DOHH2 (cell line): ENCODE measurements around the gene GAR1.

Experiments
- H3F3A ChIP-seq: fragments of 200-600 bp; sonication (generic), shearing (Covaris generic); 2 replicates; pipeline ENCODE4 v1.6.0; 2016; ENCODE audit warnings: antibody characterized with exemption, mild to moderate bottlenecking; ENCODE audit not compliant: control insufficient read depth, insufficient read depth
- H3K27ac ChIP-seq: fragments of 200-600 bp; sonication (generic); 2 replicates; pipeline ENCODE4 v1.5.1; 2014; ENCODE audit warnings: low read depth, mild to moderate bottlenecking, low read length, moderate library complexity
- H3K27me3 ChIP-seq: fragments of 200-600 bp; sonication (generic); 2 replicates; pipeline ENCODE4 v1.6.1; 2014; ENCODE audit warnings: mild to moderate bottlenecking, low read length, mixed read lengths; ENCODE audit not compliant: control insufficient read depth
- H3K36me3 ChIP-seq: fragments of 200-600 bp; sonication (generic); 2 replicates; pipeline ENCODE4 v1.6.1; 2014; ENCODE audit warnings: mild to moderate bottlenecking, low read length, moderate library complexity, mixed read lengths; ENCODE audit not compliant: control insufficient read depth
- H3K4me1 ChIP-seq: fragments of 200-600 bp; sonication (generic); 2 replicates; pipeline ENCODE4 v1.6.1; 2014; ENCODE audit warnings: mild to moderate bottlenecking, low read length, mixed read lengths; ENCODE audit not compliant: control insufficient read depth
- H3K4me2 ChIP-seq: fragments of 200-600 bp; sonication (generic); 2 replicates; pipeline ENCODE4 v1.6.0; 2014; ENCODE audit warnings: mild to moderate bottlenecking, low read length, moderate library complexity
- H3K4me3 ChIP-seq: fragments of 200-600 bp; sonication (generic); 2 replicates; pipeline ENCODE4 v1.5.1; 2014; ENCODE audit warnings: mild to moderate bottlenecking, low read length, mixed read lengths
- H3K79me2 ChIP-seq: fragments of 200-600 bp; sonication (generic); 2 replicates; pipeline ENCODE4 v1.6.1; 2014; ENCODE audit warnings: mild to moderate bottlenecking, low read length, mixed read lengths; ENCODE audit not compliant: control insufficient read depth
- H3K9me2 ChIP-seq: fragments of 200-600 bp; sonication (generic); replicated peaks from 2 replicates; pipeline ENCODE4 v1.6.1; 2014; ENCODE audit warnings: mild to moderate bottlenecking, low read length, mixed read lengths; ENCODE audit not compliant: control insufficient read depth
- H3K9me3 ChIP-seq: fragments of 200-600 bp; sonication (generic); 2 replicates; pipeline ENCODE4 v1.6.1; 2014; ENCODE audit warnings: antibody characterized with exemption, low read length, mixed read lengths; ENCODE audit not compliant: control insufficient read depth, insufficient read depth
- H4K20me1 ChIP-seq: fragments of 200-600 bp; sonication (generic); 2 replicates; pipeline ENCODE4 v1.6.0; 2014; ENCODE audit warnings: low read depth, mild to moderate bottlenecking, antibody characterized with exemption, low read length, moderate library complexity; ENCODE audit not compliant: control insufficient read depth, insufficient read depth
- EZH2phosphoT487 ChIP-seq: fragments of 200-600 bp; sonication (generic); IDR thresholded peaks from 2 replicates; pipeline ENCODE4 v1.6.1; 2017; ENCODE audit warnings: borderline replicate concordance, mild to moderate bottlenecking, antibody characterized with exemption, low read length, moderate library complexity, mixed read lengths
- TF ChIP-seq, protein P1 (sequence below): fragments of 200-600 bp; sonication (generic); IDR thresholded peaks from one replicate; pipeline ENCODE4 v1.5.1; 2014; ENCODE audit warnings: antibody characterized with exemption, mild to moderate bottlenecking, low read depth, low read length; ENCODE audit not compliant: poor library complexity, severe bottlenecking

GAR1 gene

DNA sequence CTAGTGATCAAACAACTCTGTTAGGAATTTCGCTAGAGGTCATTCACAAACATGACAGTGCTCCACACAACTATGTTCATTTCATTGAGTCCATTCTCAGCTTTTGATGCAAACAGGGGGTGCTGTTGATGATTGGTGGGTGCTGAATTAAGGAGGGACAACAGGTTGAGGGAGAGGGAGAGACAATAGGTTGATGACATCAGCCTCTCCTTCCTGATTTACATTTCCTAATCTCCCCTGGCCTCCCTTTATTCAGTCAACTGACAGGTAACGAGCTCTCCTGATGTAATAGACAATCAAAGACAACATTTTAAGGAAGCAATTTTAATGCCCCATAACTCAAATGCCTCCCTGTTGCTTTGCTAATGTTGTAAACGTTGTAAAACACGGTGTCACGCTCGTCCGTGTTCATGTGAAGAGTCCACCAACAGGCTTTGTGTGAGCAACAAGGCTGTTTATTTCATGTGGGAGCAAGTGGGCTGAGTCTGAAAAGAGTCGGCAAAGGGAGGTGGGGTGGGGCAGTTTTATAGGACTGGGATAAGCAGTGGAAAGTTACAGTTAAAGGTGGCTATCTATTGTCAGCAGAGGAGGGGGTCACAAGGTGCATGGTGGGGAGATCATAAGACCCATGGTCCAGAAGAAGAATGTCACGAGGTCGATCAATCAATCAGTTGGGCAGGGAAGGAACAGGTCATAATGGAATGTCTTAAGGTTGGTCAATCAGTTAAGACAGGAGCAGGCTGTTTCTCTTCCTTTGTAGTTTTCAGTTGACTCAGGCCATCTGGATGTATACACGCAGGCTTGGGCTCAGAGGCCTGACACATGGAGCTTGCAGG is 4.8 kb upstream of the GAR1 start:
- no peaks in the 10 kb centered on the region for H3K27me3 ChIP-seq
- no peak overlapping the region for H3K27ac ChIP-seq
- H3K9me2 ChIP-seq, result no peaks in the 10 kb centered on the region
- peaks cover under 1% of the 10 kb centered on the region; the same call in 1 of the 2 replicates for H3K36me3 ChIP-seq
- no peak for TF ChIP-seq EZH2phosphoT487
- TF ChIP-seq, protein P1, sequence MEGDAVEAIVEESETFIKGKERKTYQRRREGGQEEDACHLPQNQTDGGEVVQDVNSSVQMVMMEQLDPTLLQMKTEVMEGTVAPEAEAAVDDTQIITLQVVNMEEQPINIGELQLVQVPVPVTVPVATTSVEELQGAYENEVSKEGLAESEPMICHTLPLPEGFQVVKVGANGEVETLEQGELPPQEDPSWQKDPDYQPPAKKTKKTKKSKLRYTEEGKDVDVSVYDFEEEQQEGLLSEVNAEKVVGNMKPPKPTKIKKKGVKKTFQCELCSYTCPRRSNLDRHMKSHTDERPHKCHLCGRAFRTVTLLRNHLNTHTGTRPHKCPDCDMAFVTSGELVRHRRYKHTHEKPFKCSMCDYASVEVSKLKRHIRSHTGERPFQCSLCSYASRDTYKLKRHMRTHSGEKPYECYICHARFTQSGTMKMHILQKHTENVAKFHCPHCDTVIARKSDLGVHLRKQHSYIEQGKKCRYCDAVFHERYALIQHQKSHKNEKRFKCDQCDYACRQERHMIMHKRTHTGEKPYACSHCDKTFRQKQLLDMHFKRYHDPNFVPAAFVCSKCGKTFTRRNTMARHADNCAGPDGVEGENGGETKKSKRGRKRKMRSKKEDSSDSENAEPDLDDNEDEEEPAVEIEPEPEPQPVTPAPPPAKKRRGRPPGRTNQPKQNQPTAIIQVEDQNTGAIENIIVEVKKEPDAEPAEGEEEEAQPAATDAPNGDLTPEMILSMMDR, result no peak
- no peaks in the 10 kb centered on the region for H3F3A ChIP-seq
- no peaks in the 10 kb centered on the region for H4K20me1 ChIP-seq
- no peak overlapping the region for H3K4me3 ChIP-seq
- H3K79me2 ChIP-seq, result peaks cover 5% of the 10 kb centered on the region
- no peaks in the 10 kb centered on the region for H3K9me3 ChIP-seq
- no peak overlapping the region for H3K4me2 ChIP-seq
- peaks cover 6% of the 10 kb centered on the region for H3K4me1 ChIP-seq

DNA sequence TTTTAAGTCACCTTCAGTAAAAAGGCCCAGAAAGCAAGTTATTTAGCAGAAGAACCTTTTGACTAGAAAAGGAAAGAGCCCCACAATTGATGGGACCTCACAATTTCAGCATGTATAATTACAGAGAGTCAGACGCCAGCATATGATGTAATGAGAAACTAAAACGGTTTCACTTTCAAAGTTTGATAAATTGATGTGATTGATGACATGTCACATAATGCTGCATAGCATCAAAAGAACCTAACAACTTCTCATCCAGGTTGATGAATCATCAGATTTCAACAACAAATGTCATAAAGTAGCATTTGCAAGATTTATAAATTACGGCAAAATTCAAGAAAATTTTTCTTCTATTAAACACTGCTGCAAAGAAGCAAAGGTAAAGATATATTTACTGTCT is 3.9 kb upstream of the GAR1 start:
- Histone ChIP-seq H3K79me2 (peaks cover 14% of the 10 kb centered on the region), H3K9me3 (no peaks in the 10 kb centered on the region), H3K27ac (no peak overlapping the region), H3K4me1 (peaks cover 9% of the 10 kb centered on the region), H3K4me2 (no peak overlapping the region), H3K27me3 (no peaks in the 10 kb centered on the region), H4K20me1 (no peaks in the 10 kb centered on the region), H3K4me3 (no peak overlapping the region), H3F3A (no peaks in the 10 kb centered on the region), H3K9me2 (no peaks in the 10 kb centered on the region), H3K36me3 (peaks cover 3% of the 10 kb centered on the region; the same call in 1 of the 2 replicates)
- TF ChIP-seq EZH2phosphoT487, result no peak
- TF ChIP-seq, protein P1, result no peak

DNA sequence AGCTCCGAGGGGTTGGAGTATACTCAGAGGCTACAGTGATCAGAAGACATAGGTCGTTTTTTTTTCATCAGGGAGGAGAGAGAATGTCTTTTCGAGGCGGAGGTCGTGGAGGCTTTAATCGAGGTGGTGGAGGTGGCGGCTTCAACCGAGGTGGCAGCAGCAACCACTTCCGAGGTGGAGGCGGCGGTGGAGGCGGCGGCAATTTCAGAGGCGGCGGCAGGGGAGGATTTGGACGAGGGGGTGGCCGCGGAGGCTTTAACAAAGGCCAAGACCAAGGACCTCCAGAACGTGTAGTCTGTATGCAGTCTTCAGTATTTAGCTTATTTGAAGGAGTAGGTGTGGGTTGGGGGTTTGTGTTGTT is 500 bp downstream of the GAR1 start:
- Histone ChIP-seq H3K27me3 (no peaks in the 10 kb centered on the region), H3K4me1 (peaks cover 22% of the 10 kb centered on the region), H3K9me3 (no peaks in the 10 kb centered on the region), H3K36me3 (peaks cover 45% of the 10 kb centered on the region), H4K20me1 (no peaks in the 10 kb centered on the region), H3K9me2 (no peaks in the 10 kb centered on the region), H3K27ac (peak overlapping the region; percentile 58), H3F3A (no peaks in the 10 kb centered on the region), H3K79me2 (peaks cover 58% of the 10 kb centered on the region), H3K4me3 (peak overlapping the region; percentile 82), H3K4me2 (peak overlapping the region; percentile 82)
- no peak for TF ChIP-seq EZH2phosphoT487
- TF ChIP-seq, protein P1, result no peak
